HG02885 (cell line): Measurements from ENCODE around the gene TFEB.
A peak's percentile ranks its signal among the peaks of the same experiment; 100 is the strongest.

Experiments
- ATAC-seq: cut with Tn5 transposase; IDR thresholded peaks from one replicate; pipeline ENCODE4 v1.9.1; 2021; ENCODE audit warnings: mild to moderate bottlenecking; ENCODE audit not compliant: unreplicated experiment, poor library complexity

The TFEB gene

GRCh38 chr6:41709375-41709774 is 26.0 kb downstream of the TFEB start:
- no peak for ATAC-seq

GRCh38 chr6:41708856-41709255 is 26.6 kb downstream of the TFEB start:
- ATAC-seq: no peak

- ATAC-seq: no peak
These were observed 27.7 kb downstream of the TFEB start for GRCh38 chr6:41707565-41708200.

GRCh38 chr6:41706876-41707564 is 28.4 kb downstream of the TFEB start:
- no peak for ATAC-seq

- peak; percentile 72 for ATAC-seq
These were observed 29.2 kb downstream of the TFEB start for GRCh38 chr6:41705996-41706835.

GRCh38 chr6:41705311-41705995 is 30.0 kb downstream of the TFEB start:
- ATAC-seq: no peak

- no peak for ATAC-seq
These were observed 30.6 kb downstream of the TFEB start for GRCh38 chr6:41704656-41705310.

GRCh38 chr6:41704028-41704427 is 31.4 kb downstream of the TFEB start:
- ATAC-seq: no peak

GRCh38 chr6:41702771-41703494 is 32.5 kb downstream of the TFEB start:
- no peak for ATAC-seq

GRCh38 chr6:41702089-41702745 is 33.2 kb downstream of the TFEB start:
- no peak for ATAC-seq

- no peak for ATAC-seq
These were observed 34.7 kb downstream of the TFEB start for GRCh38 chr6:41700463-41701347.

GRCh38 chr6:41699063-41699462 is 36.3 kb downstream of the TFEB start:
- no peak for ATAC-seq

GRCh38 chr6:41697861-41698781 is 37.3 kb downstream of the TFEB start:
- no peak for ATAC-seq

GRCh38 chr6:41696788-41697187 is 38.6 kb downstream of the TFEB start:
- ATAC-seq: no peak

- no peak for ATAC-seq
These were observed 39.6 kb downstream of the TFEB start for GRCh38 chr6:41695825-41696224.

GRCh38 chr6:41694815-41695526 is 40.4 kb downstream of the TFEB start:
- ATAC-seq: no peak
